ENCODE data around the gene WNT1. TPM values are rescaled to one million over a fixed set of nuclear protein-coding genes. Genes with fewer than 3 reads are reported as not detected.

WNT1 gene
- total and polyA plus RNA-seq, 10 of the 15 experiments (the other 5 are each of a cell fraction or from before 2014, with no cell fraction given): not detected

DNA sequence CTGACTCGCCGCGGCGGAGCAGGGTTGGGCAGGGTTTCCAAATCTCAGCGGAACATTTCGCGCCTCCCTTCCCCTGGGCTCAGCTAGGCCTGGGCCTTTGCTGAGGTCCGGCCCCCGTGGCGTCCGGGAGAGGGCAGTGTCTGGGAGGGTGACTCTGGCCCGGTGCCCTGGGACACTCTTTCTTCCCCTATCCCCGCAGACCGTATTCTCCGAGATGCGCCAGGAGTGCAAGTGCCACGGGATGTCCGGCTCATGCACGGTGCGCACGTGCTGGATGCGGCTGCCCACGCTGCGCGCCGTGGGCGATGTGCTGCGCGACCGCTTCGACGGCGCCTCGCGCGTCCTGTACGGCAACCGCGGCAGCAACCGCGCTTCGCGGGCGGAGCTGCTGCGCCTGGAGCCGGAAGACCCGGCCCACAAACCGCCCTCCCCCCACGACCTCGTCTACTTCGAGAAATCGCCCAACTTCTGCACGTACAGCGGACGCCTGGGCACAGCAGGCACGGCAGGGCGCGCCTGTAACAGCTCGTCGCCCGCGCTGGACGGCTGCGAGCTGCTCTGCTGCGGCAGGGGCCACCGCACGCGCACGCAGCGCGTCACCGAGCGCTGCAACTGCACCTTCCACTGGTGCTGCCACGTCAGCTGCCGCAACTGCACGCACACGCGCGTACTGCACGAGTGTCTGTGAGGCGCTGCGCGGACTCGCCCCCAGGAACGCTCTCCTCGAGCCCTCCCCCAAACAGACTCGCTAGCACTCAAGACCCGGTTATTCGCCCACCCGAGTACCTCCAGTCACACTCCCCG lies 3.0 kb downstream of the WNT1 start:
- intact Hi-C loops (cut with micrococcal nuclease; ENCODE audit: unreplicated experiment): no loop called here
- no peaks in the 10 kb centered on the region for H3K79me2 ChIP-seq (ENCODE audit: control insufficient read depth, insufficient read depth, low read length)
- H3K4me2 ChIP-seq (ENCODE audit: control insufficient read depth, insufficient read depth): peak overlapping the region; percentile 53
- H3K27me3 ChIP-seq (replicated peaks in 1 of 2; ENCODE audit: control insufficient read depth in 2 of 2, insufficient read depth in 2 of 2, low read length in 1 of 2): peaks cover 26 to 42% of the 10 kb centered on the region in 2 experiments
- no peak overlapping the region for H3K9ac ChIP-seq (ENCODE audit: control insufficient read depth, insufficient read depth, low read length)
- in situ Hi-C loops (cut with MboI): no loop called here
- CTCF ChIA-PET: interaction anchor here (0.7 to 9.5 kb wide), 6 partner anchors 7 to 128 kb away, joined by 3 to 106 read pairs (median 25); partner anchors contain the start of genes DDX23, RND1 and WNT10B
- ATAC-seq (no peak), FAIRE-seq (no peak), DNase-seq (ENCODE audit: low read depth, low spot score) (no peak)
- 11% methylated on average over 86 of the region's 91 CpGs for WGBS (ENCODE audit: insufficient coverage, insufficient replicate concordance, low lambda C conversion rate, missing lambda C conversion rate)
- no peaks in the 10 kb centered on the region for H3K36me3 ChIP-seq (ENCODE audit: control insufficient read depth in 2 of 2, insufficient read depth in 2 of 2, low read length in 1 of 2)
- BruUV-seq (replicated peaks): no TSS peak
- POLR2A ChIA-PET: no interaction called here
- H2AFZ ChIP-seq (ENCODE audit: control insufficient read depth, low read depth, low read length): no peak overlapping the region
- H3K4me1 ChIP-seq (ENCODE audit: control insufficient read depth, insufficient read depth, low read length): peaks cover 34% of the 10 kb centered on the region
- SMC1A ChIA-PET (ENCODE audit: uncharacterized antibody, unreplicated experiment): no interaction called here
- no peaks in the 10 kb centered on the region; the same call in 1 of the 2 replicates for H4K20me1 ChIP-seq (ENCODE audit: control insufficient read depth, insufficient read depth)
- H3K9me3 ChIP-seq (replicated peaks; ENCODE audit: control insufficient read depth, insufficient read depth, low read length): no peaks in the 10 kb centered on the region
- no peak overlapping the region for H3K27ac ChIP-seq (ENCODE audit: control insufficient read depth, insufficient read depth)
- no peak overlapping the region; the same call in 1 of the 2 replicates for H3K4me3 ChIP-seq
- RAD21 ChIA-PET (ENCODE audit: unreplicated experiment): no interaction called here
- TF ChIP-seq SP1 (IDR thresholded peaks at IDR 0.05; ENCODE audit: low read depth, low read length) (no peak), RBBP5 (conservative IDR thresholded peaks at IDR 0.05) (no peak), GABPA (IDR thresholded peaks at IDR 0.05; ENCODE audit: low read depth) (no peak), ASH2L (IDR thresholded peaks at IDR 0.05; ENCODE audit: borderline replicate concordance, low read depth) (no peak), HDAC6 (IDR thresholded peaks at IDR 0.05; ENCODE audit: unreplicated experiment) (peak; percentile 74), YY1 (IDR thresholded peaks at IDR 0.05; ENCODE audit: low read depth, low read length) (0 out of 2 replicates have a peak, but pooled peaks have one; percentile 4), POU2F2 (IDR thresholded peaks at IDR 0.05; ENCODE audit: borderline replicate concordance, low read depth, low read length) (no peak), BHLHE40 (IDR thresholded peaks at IDR 0.05; ENCODE audit: borderline replicate concordance in 1 of 2, low read depth in 2 of 2, low read length in 1 of 2) (peak in 1 of 2 experiments; percentile 55; a peak in 2 of 4 replicates), NFIC (IDR thresholded peaks at IDR 0.05; ENCODE audit: low read depth, low read length) (no peak), EZH2 (IDR thresholded peaks at IDR 0.05; ENCODE audit: borderline replicate concordance, control insufficient read depth, low read depth, low read length) (0 out of 2 replicates have a peak, but pooled peaks have one; percentile 58), RFX5 (IDR thresholded peaks at IDR 0.05; ENCODE audit: low read depth, low read length) (no peak), CBX5 (IDR thresholded peaks at IDR 0.05; ENCODE audit: low read depth) (no peak)
- TF ChIP-seq, protein P1, sequence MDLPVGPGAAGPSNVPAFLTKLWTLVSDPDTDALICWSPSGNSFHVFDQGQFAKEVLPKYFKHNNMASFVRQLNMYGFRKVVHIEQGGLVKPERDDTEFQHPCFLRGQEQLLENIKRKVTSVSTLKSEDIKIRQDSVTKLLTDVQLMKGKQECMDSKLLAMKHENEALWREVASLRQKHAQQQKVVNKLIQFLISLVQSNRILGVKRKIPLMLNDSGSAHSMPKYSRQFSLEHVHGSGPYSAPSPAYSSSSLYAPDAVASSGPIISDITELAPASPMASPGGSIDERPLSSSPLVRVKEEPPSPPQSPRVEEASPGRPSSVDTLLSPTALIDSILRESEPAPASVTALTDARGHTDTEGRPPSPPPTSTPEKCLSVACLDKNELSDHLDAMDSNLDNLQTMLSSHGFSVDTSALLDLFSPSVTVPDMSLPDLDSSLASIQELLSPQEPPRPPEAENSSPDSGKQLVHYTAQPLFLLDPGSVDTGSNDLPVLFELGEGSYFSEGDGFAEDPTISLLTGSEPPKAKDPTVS (IDR thresholded peaks at IDR 0.05; ENCODE audit: low read depth, low read length): no peak
- TF ChIP-seq, protein P2, sequence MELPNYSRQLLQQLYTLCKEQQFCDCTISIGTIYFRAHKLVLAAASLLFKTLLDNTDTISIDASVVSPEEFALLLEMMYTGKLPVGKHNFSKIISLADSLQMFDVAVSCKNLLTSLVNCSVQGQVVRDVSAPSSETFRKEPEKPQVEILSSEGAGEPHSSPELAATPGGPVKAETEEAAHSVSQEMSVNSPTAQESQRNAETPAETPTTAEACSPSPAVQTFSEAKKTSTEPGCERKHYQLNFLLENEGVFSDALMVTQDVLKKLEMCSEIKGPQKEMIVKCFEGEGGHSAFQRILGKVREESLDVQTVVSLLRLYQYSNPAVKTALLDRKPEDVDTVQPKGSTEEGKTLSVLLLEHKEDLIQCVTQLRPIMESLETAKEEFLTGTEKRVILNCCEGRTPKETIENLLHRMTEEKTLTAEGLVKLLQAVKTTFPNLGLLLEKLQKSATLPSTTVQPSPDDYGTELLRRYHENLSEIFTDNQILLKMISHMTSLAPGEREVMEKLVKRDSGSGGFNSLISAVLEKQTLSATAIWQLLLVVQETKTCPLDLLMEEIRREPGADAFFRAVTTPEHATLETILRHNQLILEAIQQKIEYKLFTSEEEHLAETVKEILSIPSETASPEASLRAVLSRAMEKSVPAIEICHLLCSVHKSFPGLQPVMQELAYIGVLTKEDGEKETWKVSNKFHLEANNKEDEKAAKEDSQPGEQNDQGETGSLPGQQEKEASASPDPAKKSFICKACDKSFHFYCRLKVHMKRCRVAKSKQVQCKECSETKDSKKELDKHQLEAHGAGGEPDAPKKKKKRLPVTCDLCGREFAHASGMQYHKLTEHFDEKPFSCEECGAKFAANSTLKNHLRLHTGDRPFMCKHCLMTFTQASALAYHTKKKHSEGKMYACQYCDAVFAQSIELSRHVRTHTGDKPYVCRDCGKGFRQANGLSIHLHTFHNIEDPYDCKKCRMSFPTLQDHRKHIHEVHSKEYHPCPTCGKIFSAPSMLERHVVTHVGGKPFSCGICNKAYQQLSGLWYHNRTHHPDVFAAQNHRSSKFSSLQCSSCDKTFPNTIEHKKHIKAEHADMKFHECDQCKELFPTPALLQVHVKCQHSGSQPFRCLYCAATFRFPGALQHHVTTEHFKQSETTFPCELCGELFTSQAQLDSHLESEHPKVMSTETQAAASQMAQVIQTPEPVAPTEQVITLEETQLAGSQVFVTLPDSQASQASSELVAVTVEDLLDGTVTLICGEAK (IDR thresholded peaks at IDR 0.05; ENCODE audit: borderline replicate concordance): no peak
- TF ChIP-seq, protein P3, sequence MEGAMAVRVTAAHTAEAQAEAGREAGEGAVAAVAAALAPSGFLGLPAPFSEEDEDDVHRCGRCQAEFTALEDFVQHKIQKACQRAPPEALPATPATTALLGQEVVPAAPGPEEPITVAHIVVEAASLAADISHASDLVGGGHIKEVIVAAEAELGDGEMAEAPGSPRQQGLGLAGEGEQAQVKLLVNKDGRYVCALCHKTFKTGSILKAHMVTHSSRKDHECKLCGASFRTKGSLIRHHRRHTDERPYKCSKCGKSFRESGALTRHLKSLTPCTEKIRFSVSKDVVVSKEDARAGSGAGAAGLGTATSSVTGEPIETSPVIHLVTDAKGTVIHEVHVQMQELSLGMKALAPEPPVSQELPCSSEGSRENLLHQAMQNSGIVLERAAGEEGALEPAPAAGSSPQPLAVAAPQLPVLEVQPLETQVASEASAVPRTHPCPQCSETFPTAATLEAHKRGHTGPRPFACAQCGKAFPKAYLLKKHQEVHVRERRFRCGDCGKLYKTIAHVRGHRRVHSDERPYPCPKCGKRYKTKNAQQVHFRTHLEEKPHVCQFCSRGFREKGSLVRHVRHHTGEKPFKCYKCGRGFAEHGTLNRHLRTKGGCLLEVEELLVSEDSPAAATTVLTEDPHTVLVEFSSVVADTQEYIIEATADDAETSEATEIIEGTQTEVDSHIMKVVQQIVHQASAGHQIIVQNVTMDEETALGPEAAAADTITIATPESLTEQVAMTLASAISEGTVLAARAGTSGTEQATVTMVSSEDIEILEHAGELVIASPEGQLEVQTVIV (IDR thresholded peaks at IDR 0.05; ENCODE audit: borderline replicate concordance, partially characterized antibody): no peak

Measured in GM12878 (cell line).